Mesenchymal stem cell (in vitro differentiated cells and primary cell): ENCODE results near the gene PCDH10.

ENCODE experiments used
- DNase-seq: peaks from one replicate; pipeline ENCODE4 v3.0.0-alpha.2; 2013
- H2AFZ ChIP-seq: one replicate; pipeline ENCODE4 v1.6.1; 2013; ENCODE audit warnings: low read depth, mild to moderate bottlenecking, control low read depth, inconsistent platforms, low read length, moderate library complexity
- H2AK5ac ChIP-seq: 2 replicates; pipeline ENCODE4 v1.6.1; 2013; ENCODE audit warnings: low read length, moderate library complexity, mild to moderate bottlenecking, inconsistent platforms; ENCODE audit not compliant: severe bottlenecking
- H2BK120ac ChIP-seq: one replicate; pipeline ENCODE4 v1.6.1; 2013; ENCODE audit warnings: low read depth, mild to moderate bottlenecking, inconsistent platforms, low read length, moderate library complexity
- H2BK12ac ChIP-seq, 2 experiments: one replicate each; pipeline ENCODE4 v1.6.1; 2013; ENCODE audit warnings: inconsistent platforms in 2 of 2, low read length in 2 of 2, mild to moderate bottlenecking in 2 of 2, moderate library complexity in 2 of 2, control low read depth in 1 of 2
- H2BK15ac ChIP-seq: one replicate; pipeline ENCODE4 v1.6.1; 2013; ENCODE audit warnings: mild to moderate bottlenecking, low read depth, inconsistent platforms; ENCODE audit not compliant: poor library complexity, severe bottlenecking
- H2BK5ac ChIP-seq: 2 replicates; pipeline ENCODE4 v1.6.1; 2013; ENCODE audit warnings: low read depth, mild to moderate bottlenecking, low read length, control low read depth, inconsistent platforms; ENCODE audit not compliant: poor library complexity, severe bottlenecking
- H3K14ac ChIP-seq, 2 experiments: one replicate each; pipeline ENCODE4 v1.6.1; 2013; ENCODE audit warnings: inconsistent platforms in 2 of 2, low read length in 2 of 2, control low read depth in 1 of 2, mild to moderate bottlenecking in 1 of 2, moderate library complexity in 1 of 2
- H3K18ac ChIP-seq, 2 experiments: one replicate each; pipeline ENCODE4 v1.6.1; 2013; ENCODE audit warnings: inconsistent platforms in 2 of 2, low read length in 2 of 2, control low read depth in 1 of 2, low read depth in 1 of 2, mild to moderate bottlenecking in 1 of 2
- H3K23ac ChIP-seq, 2 experiments: one replicate each; pipeline ENCODE4 v1.6.1; 2013; ENCODE audit warnings: inconsistent platforms in 2 of 2, low read length in 2 of 2, mild to moderate bottlenecking in 2 of 2, moderate library complexity in 2 of 2, control low read depth in 1 of 2
- H3K27ac ChIP-seq: 2 replicates; pipeline ENCODE4 v1.5.1; 2013; ENCODE audit warnings: mild to moderate bottlenecking, moderate library complexity, low read length, control low read depth, inconsistent platforms; ENCODE audit not compliant: poor library complexity, severe bottlenecking
- H3K27me3 ChIP-seq, 2 experiments: 2 replicates each; pipeline versions ENCODE4 v1.6.1 to v1.7.0; 2013; ENCODE audit warnings: low read length in 2 of 2, mild to moderate bottlenecking in 2 of 2, moderate library complexity in 2 of 2, control low read depth in 1 of 2, inconsistent platforms in 1 of 2; ENCODE audit not compliant: control insufficient read depth in 1 of 2, insufficient read depth in 1 of 2
- H3K36me3 ChIP-seq, 2 experiments: 2 replicates each; pipeline versions ENCODE4 v1.6.1 to v1.7.0; 2013; ENCODE audit warnings: low read length in 2 of 2, control low read depth in 1 of 2, inconsistent platforms in 1 of 2, low read depth in 1 of 2, mild to moderate bottlenecking in 1 of 2; ENCODE audit not compliant: insufficient read depth in 2 of 2, control insufficient read depth in 1 of 2
- H3K4ac ChIP-seq, 2 experiments: one replicate each; pipeline ENCODE4 v1.6.1; 2013; ENCODE audit warnings: inconsistent platforms in 2 of 2, low read length in 2 of 2, mild to moderate bottlenecking in 2 of 2, moderate library complexity in 2 of 2, control low read depth in 1 of 2, low read depth in 1 of 2
- H3K4me1 ChIP-seq: 2 replicates; pipeline ENCODE4 v1.6.1; 2013; ENCODE audit warnings: low read depth, low read length, control low read depth; ENCODE audit not compliant: control insufficient read depth, insufficient read depth
- H3K4me2 ChIP-seq: 2 replicates; pipeline ENCODE4 v1.6.1; 2013; ENCODE audit warnings: low read length, mild to moderate bottlenecking, inconsistent platforms; ENCODE audit not compliant: poor library complexity, severe bottlenecking
- H3K4me3 ChIP-seq, 2 experiments: 2 replicates each; pipeline versions ENCODE4 v1.5.1 to v1.7.0; 2013; ENCODE audit warnings: low read length in 2 of 2, mild to moderate bottlenecking in 2 of 2, control low read depth in 1 of 2, low read depth in 1 of 2; ENCODE audit not compliant: insufficient read depth in 1 of 2
- H3K79me1 ChIP-seq: replicated peaks from 2 replicates; pipeline ENCODE4 v1.6.1; 2013; ENCODE audit warnings: mild to moderate bottlenecking, control low read depth, low read length, inconsistent platforms; ENCODE audit not compliant: poor library complexity, severe bottlenecking
- H3K9ac ChIP-seq: 2 replicates; pipeline ENCODE4 v1.7.0; 2013; ENCODE audit warnings: mild to moderate bottlenecking, low read length, moderate library complexity
- H3K9me3 ChIP-seq: 2 replicates; pipeline ENCODE4 v1.7.0; 2013; ENCODE audit warnings: mild to moderate bottlenecking, low read length; ENCODE audit not compliant: control insufficient read depth
- H4K8ac ChIP-seq: one replicate; pipeline ENCODE4 v1.6.1; 2013; ENCODE audit warnings: inconsistent platforms, mild to moderate bottlenecking, low read length, moderate library complexity
- H4K91ac ChIP-seq: one replicate; pipeline ENCODE4 v1.6.1; 2013; ENCODE audit warnings: mild to moderate bottlenecking, low read length, inconsistent platforms
- WGBS: methylation state at CpG from one replicate; pipeline ENCODE4 v1.1.7; 2013; ENCODE audit warnings: mixed read lengths; 5-methylcytosine and 5-hydroxymethylcytosine counted together

The PCDH10 gene

DNA sequence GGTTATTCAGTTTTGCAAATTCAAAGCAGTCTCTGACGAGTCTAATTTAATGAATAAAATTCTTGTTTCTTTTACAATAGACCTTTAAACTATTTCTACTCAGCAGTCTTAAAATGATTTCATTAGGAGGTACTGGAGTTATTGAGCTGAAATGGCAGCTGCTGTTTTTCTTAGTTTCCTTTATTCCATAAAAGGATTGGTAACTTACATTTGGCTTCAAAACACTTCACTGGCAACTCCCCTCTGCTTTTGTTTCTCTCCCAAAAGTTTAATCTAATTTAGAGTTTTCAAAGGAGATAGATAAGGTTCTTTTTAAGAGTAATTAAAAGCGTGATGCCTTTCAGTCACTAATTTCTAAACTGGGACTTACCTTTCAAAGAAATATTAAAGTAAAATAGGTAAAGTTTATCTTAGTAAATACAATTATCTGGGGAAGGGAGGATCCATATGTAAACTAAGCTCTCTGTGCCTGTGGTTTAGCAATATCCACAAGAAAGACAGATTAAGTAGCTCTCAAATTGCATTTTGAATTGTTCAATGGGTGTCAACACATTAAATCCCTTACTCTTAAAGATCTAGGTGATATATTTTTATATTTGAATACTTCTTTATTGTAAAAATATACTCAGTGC, 17.1 kb upstream of the PCDH10 start:
- Histone ChIP-seq H3K27ac (no peak overlapping the region), H4K8ac (no peak overlapping the region), H3K14ac (no peak overlapping the region), H3K79me1 (no peaks in the 10 kb centered on the region), H3K9me3 (no peaks in the 10 kb centered on the region), H3K36me3 (peaks cover 0 to 2% of the 10 kb centered on the region in 2 experiments), H3K4me3 (no peak overlapping the region), H2BK5ac (no peak overlapping the region), H3K4ac (no peak overlapping the region), H3K18ac (no peak overlapping the region), H2BK120ac (no peak overlapping the region), H3K4me2 (no peak overlapping the region), H3K4me1 (no peaks in the 10 kb centered on the region), H3K9ac (no peak overlapping the region), H3K27me3 (no peaks in the 10 kb centered on the region), H2AK5ac (no peak overlapping the region), H2BK12ac (no peak overlapping the region), H2AFZ (no peak overlapping the region), H2BK15ac (no peak overlapping the region), H3K23ac (no peak overlapping the region), H4K91ac (no peak overlapping the region)
- WGBS = no CpG with 5 or more reads among the region's 2 CpGs
- no peak for DNase-seq

GRCh38 chr4:133136833-133137232, 12.3 kb upstream of the PCDH10 start:
- peaks cover 0 to 4% of the 10 kb centered on the region in 2 experiments for H3K27me3 ChIP-seq
- H3K14ac ChIP-seq = no peak overlapping the region
- no peak overlapping the region for H4K91ac ChIP-seq
- H3K4me2 ChIP-seq = no peak overlapping the region
- no peak overlapping the region for H4K8ac ChIP-seq
- no peak overlapping the region for H2BK120ac ChIP-seq
- H2BK15ac ChIP-seq = no peak overlapping the region
- no peaks in the 10 kb centered on the region for H3K4me1 ChIP-seq
- H3K9ac ChIP-seq = no peak overlapping the region
- H3K36me3 ChIP-seq = peaks cover 0 to 2% of the 10 kb centered on the region in 2 experiments
- no peak overlapping the region for H3K4ac ChIP-seq
- no peak overlapping the region for H2AK5ac ChIP-seq
- H3K27ac ChIP-seq = no peak overlapping the region
- no peak for DNase-seq
- no peak overlapping the region for H3K4me3 ChIP-seq
- H3K9me3 ChIP-seq = no peaks in the 10 kb centered on the region
- no peak overlapping the region for H2BK12ac ChIP-seq
- no peaks in the 10 kb centered on the region for H3K79me1 ChIP-seq
- 94% methylated on average over 2 of the region's 3 CpGs for WGBS
- no peak overlapping the region for H2AFZ ChIP-seq
- H2BK5ac ChIP-seq = no peak overlapping the region
- no peak overlapping the region for H3K23ac ChIP-seq
- H3K18ac ChIP-seq = no peak overlapping the region

GRCh38 chr4:133137571-133137970, 11.5 kb upstream of the PCDH10 start:
- Histone ChIP-seq H4K8ac (no peak overlapping the region), H3K9me3 (no peaks in the 10 kb centered on the region), H3K79me1 (no peaks in the 10 kb centered on the region), H2AFZ (no peak overlapping the region), H2BK15ac (no peak overlapping the region), H2BK120ac (no peak overlapping the region), H2AK5ac (no peak overlapping the region), H3K4me2 (no peak overlapping the region), H2BK5ac (no peak overlapping the region), H3K18ac (no peak overlapping the region), H3K9ac (no peak overlapping the region), H3K27ac (no peak overlapping the region), H3K23ac (no peak overlapping the region), H4K91ac (no peak overlapping the region), H3K4me1 (no peaks in the 10 kb centered on the region), H3K14ac (no peak overlapping the region), H3K36me3 (peaks cover 0 to 2% of the 10 kb centered on the region in 2 experiments), H3K4me3 (no peak overlapping the region), H3K27me3 (peaks cover 0 to 4% of the 10 kb centered on the region in 2 experiments), H2BK12ac (no peak overlapping the region), H3K4ac (no peak overlapping the region)
- no peak for DNase-seq
- WGBS = no CpG with 5 or more reads among the region's 1 CpG

DNA sequence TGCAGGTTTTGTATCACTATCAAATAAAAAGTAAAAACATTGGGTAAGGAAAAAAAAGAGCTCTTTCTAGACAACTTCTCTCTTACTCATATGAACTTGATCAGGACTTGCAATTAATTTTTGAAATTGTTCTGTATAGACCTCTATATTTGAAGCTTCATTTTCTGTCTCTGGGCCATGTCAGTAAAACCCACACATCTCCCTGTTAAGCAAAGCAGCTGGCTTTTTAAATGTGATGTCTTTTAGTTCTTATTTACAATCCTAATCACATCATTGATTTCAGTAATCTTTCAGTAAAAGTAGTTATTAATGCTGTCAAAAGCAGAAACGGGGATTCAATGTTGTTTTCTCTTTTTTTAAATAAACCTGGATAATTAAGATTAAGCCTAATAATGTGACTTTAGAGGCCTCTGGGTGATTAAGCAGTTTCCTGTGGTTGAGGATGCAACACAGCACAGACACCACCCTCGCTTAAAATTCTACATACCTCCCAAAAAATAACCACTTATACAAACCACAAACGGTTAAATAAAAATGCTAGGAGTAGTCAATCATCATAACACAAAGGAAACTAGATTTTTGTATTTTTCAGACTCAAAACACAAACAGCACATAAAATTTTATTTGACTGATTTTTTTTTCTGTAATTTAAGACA, 5.2 kb upstream of the PCDH10 start:
- 76% methylated on average over 2 of the region's 3 CpGs for WGBS
- H3K4me3 ChIP-seq = no peak overlapping the region
- H3K9ac ChIP-seq = no peak overlapping the region
- H3K18ac ChIP-seq = no peak overlapping the region
- no peak overlapping the region for H2BK120ac ChIP-seq
- no peak overlapping the region for H2BK5ac ChIP-seq
- no peak overlapping the region for H4K8ac ChIP-seq
- no peak overlapping the region for H2BK15ac ChIP-seq
- H3K36me3 ChIP-seq = no peaks in the 10 kb centered on the region
- H2BK12ac ChIP-seq = no peak overlapping the region
- no peak overlapping the region for H3K4me2 ChIP-seq
- H4K91ac ChIP-seq = no peak overlapping the region
- H3K4ac ChIP-seq = no peak overlapping the region
- H2AFZ ChIP-seq = no peak overlapping the region
- H3K4me1 ChIP-seq = no peaks in the 10 kb centered on the region
- peaks cover 0 to 55% of the 10 kb centered on the region in 2 experiments for H3K27me3 ChIP-seq
- no peak overlapping the region for H2AK5ac ChIP-seq
- no peaks in the 10 kb centered on the region for H3K9me3 ChIP-seq
- H3K23ac ChIP-seq = no peak overlapping the region
- no peak for DNase-seq
- H3K79me1 ChIP-seq = no peaks in the 10 kb centered on the region
- H3K27ac ChIP-seq = no peak overlapping the region
- H3K14ac ChIP-seq = no peak overlapping the region
